HFFc6 (cell line): ENCODE results near the gene ETFA. TPM values are rescaled to one million over a fixed set of nuclear protein-coding genes. Genes with fewer than 3 reads are reported as not detected.

Source experiments
- DNase-seq: peaks from one replicate; pipeline ENCODE4 v3.0.0-alpha.2; 2018
- H3K27ac Mint-ChIP-seq: 2 replicates; pipeline ENCODE4 v1.8.0; 2020; ENCODE audit warnings: mild to moderate bottlenecking, mixed read lengths
- H3K27me3 Mint-ChIP-seq: 2 replicates; pipeline ENCODE4 v1.8.0; 2021; ENCODE audit warnings: mild to moderate bottlenecking, moderate library complexity, mixed read lengths; ENCODE audit not compliant: insufficient read depth
- H3K36me3 Mint-ChIP-seq: 2 replicates; pipeline ENCODE4 v1.8.0; 2021; ENCODE audit warnings: low read depth, mixed read lengths
- H3K4me1 Mint-ChIP-seq: 2 replicates; pipeline ENCODE4 v1.8.0; 2020; ENCODE audit warnings: low read depth, mixed read lengths
- H3K4me3 Mint-ChIP-seq: 2 replicates; pipeline ENCODE4 v1.8.0; 2020; ENCODE audit warnings: mild to moderate bottlenecking, moderate library complexity, mixed read lengths
- H3K9me3 Mint-ChIP-seq: 2 replicates; pipeline ENCODE4 v1.8.0; 2020; ENCODE audit warnings: mild to moderate bottlenecking, mixed read lengths
- total RNA-seq, 6 experiments: library from RNA; stranded (reverse); fragmentation: NEBNext Ultra II Directional; extraction: Animal tissue kit (Norgen Biotek cat#: 25700); gene quantifications; 2 replicates in 1 of 6; 3 replicates in 5 of 6; pipeline ENCODE4 v1.2.3, GENCODE V29; 2021
- TF ChIP-seq, protein P1 (sequence below): fragments of 200-600 bp; sonication (generic); IDR thresholded peaks from 2 replicates; pipeline ENCODE4 v1.5.0; 2021; ENCODE audit warnings: antibody characterized with exemption, mild to moderate bottlenecking

Gene ETFA
- total RNA-seq, 6 experiments from 2014 or later = 127 to 161 (median 146) TPM

DNA sequence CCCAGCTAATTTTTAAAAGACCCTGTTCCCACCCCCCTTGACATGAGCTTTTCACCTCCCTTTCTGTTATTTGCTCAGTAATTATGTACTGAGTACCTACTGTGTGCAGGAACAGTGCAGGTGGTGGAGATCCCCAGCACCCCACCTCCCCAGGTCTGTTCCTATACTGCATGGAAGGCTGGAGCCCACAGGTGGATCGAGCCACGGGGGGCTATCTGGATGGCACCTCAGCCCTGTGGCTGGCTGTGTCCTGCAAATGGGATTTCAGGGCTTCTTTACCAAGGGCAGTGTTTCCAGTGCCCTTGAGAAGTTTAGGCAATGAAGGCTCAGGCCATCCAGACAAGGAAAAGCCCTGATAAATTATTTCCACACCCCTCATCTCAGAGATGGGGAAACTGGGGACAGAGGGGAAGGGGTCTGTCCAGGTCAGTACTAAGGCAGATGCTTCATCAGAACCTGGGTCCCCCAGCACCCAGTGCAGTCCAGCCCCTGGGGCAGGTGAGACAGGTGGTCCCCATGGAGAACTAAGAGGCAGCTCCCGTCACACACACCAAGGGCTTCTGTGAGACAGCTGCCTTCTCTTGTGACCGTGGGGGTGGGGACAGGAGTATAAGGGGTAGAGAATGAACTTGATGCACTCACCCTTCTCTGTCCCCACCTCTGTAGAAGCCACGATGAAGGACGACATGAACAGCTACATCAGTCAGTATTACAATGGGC is 109.6 kb downstream of the ETFA start:
- TF ChIP-seq, protein P1, sequence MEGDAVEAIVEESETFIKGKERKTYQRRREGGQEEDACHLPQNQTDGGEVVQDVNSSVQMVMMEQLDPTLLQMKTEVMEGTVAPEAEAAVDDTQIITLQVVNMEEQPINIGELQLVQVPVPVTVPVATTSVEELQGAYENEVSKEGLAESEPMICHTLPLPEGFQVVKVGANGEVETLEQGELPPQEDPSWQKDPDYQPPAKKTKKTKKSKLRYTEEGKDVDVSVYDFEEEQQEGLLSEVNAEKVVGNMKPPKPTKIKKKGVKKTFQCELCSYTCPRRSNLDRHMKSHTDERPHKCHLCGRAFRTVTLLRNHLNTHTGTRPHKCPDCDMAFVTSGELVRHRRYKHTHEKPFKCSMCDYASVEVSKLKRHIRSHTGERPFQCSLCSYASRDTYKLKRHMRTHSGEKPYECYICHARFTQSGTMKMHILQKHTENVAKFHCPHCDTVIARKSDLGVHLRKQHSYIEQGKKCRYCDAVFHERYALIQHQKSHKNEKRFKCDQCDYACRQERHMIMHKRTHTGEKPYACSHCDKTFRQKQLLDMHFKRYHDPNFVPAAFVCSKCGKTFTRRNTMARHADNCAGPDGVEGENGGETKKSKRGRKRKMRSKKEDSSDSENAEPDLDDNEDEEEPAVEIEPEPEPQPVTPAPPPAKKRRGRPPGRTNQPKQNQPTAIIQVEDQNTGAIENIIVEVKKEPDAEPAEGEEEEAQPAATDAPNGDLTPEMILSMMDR = no peak
- Mint-ChIP-seq H3K36me3 (peaks cover 5% of the 10 kb centered on the region; the same call in 1 of the 2 replicates), H3K27me3 (peaks cover 8% of the 10 kb centered on the region), H3K4me3 (no peak overlapping the region), H3K9me3 (no peaks in the 10 kb centered on the region), H3K4me1 (peaks cover 33% of the 10 kb centered on the region), H3K27ac (no peak overlapping the region)
- no peak for DNase-seq

DNA sequence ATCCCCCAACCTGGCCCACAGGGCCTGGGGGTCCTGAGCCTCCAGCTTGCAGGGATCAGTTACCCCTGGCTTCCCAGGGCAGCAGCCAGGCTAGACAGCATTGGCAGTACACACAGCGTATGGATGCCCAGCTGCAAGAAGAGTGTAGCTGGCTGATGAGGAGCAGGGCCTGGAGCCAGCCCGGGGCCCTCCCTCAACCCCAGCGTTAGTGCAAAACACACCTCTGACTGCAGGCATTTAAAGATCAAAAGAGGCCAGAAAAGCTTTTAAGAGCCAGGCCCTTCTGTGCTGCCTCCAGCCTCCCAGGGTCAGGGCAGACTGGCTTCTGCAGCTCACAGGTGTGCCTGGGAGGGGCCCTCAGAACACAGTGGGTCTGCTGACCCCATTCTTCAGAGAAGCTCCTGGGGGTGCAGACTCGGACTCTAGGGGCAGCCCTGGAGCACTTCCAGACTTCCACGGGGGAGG is 110.6 kb downstream of the ETFA start:
- TF ChIP-seq, protein P1 = no peak
- Mint-ChIP-seq H3K27me3 (peaks cover 7% of the 10 kb centered on the region), H3K9me3 (no peaks in the 10 kb centered on the region), H3K27ac (no peak overlapping the region), H3K36me3 (peaks cover 5% of the 10 kb centered on the region; the same call in 1 of the 2 replicates), H3K4me3 (no peak overlapping the region), H3K4me1 (peaks cover 43% of the 10 kb centered on the region)
- DNase-seq = no peak

DNA sequence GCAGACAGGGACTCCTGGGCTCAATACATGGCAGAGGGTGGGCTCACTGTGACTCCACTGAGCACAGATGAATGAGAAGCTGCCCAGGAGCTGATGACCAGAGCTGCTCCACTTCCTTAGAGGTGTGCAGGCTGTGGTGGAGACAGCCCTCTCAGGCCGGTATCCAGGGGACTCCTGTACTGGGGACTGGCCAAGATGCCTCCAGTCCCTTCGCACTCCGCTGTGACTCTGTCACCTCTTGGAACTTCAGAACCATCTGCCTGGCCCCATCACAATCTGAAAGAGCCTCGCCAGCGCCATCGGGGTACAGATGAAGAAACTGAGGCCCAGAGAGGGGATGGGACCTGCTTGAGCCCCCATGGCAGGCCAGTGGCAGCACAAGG is 111.2 kb downstream of the ETFA start:
- Mint-ChIP-seq H3K9me3 (no peaks in the 10 kb centered on the region), H3K27me3 (peaks cover 4% of the 10 kb centered on the region), H3K4me1 (peaks cover 49% of the 10 kb centered on the region), H3K36me3 (peaks cover 5% of the 10 kb centered on the region; the same call in 1 of the 2 replicates), H3K4me3 (no peak overlapping the region), H3K27ac (no peak overlapping the region)
- DNase-seq = no peak
- TF ChIP-seq, protein P1 = no peak

DNA sequence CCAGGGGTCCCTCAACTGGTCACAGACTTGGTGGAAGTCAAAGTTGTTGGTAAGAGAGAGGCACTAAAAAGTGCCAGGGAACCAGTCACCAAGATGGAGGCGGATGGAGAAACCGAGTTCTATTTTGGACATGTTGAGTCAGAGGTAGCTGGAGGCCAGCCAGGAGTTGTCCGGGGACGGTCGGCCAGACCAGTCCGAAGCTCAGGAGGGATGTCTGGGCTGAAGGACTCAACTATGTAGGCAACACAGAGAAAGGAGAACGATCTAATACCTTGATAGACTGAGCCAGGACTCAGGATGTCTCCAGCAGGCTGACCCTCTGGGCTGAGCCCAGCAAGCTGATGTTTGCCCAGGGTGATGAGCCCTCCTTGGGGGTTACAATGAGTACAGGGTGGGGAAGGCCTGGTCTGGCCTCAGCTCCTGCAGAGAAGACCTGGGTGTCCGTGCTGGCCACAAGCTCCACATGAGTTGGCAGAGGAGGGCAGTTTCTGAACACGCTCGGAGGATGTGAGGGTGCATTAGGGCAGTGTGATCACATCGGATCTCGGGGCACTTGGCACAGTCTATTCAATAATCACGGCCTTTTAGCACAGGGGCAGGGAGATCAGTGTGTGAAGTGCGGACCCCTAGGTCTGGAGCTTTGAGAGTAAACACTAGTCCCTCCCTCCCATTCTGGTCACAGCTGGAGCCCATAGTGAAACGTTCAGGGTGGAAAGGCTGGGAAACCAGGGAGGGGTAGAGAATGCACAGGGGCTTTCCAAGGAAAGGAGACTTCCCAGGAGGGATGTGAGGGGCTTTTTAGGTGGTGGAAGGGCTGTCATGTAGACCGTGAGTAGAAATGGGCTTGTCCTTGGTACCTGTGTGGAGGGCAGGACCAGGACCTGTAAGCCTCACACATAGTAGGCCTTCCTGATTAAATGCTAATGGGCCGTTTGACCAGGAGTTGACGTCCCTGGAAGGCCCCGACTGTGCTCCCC is 111.9 kb downstream of the ETFA start:
- peaks cover 56% of the 10 kb centered on the region for H3K4me1 Mint-ChIP-seq
- peak; percentile 89 for DNase-seq
- H3K4me3 Mint-ChIP-seq = peak overlapping the region; percentile 63
- H3K9me3 Mint-ChIP-seq = no peaks in the 10 kb centered on the region
- peak overlapping the region; percentile 97 for H3K27ac Mint-ChIP-seq
- TF ChIP-seq, protein P1 = no peak
- H3K36me3 Mint-ChIP-seq = no peaks in the 10 kb centered on the region
- H3K27me3 Mint-ChIP-seq = peaks cover 4% of the 10 kb centered on the region

DNA sequence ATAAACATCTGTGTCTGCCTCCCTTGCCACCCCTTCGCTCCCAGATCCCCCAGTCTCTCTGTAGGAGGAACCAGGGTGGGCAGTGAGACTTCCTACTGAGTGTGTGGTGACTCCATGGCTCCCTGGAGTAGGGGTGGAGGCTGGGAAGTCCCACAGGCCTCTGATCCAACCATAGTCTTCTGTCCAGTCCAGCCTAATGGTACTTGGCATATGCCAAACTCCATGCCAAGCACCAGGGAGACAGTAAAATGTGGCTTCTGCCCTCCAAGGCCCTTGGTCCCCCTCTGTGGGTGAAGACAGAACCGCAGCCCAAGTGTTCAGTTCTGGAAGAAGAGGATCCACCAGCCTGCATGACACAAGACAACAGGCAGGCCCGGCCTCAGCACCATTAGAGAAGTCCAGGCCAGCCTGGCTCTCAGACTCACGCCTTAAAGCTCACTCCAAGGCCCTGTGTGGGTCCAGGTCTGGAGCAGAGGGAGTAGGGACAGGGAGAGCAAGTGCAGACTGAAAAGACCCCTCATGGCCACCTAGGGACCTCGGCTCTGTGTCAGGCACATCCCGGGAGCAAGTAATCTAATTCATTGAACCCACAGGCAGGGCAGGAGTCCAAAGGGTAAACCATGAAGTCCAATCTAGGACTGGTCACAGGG is 112.7 kb downstream of the ETFA start:
- Mint-ChIP-seq H3K27ac (peak overlapping the region; percentile 97), H3K27me3 (peaks cover 4% of the 10 kb centered on the region), H3K4me1 (peaks cover 64% of the 10 kb centered on the region), H3K4me3 (peak overlapping the region; percentile 63), H3K9me3 (no peaks in the 10 kb centered on the region), H3K36me3 (no peaks in the 10 kb centered on the region)
- TF ChIP-seq, protein P1 = no peak
- no peak for DNase-seq
